Measurements from ENCODE around the gene KCNAB1. TPM values are rescaled to one million over a fixed set of nuclear protein-coding genes. Genes with fewer than 3 reads are reported as not detected.

Gene KCNAB1
- total RNA-seq, 1 experiment from 2014 or later, result not detected

- POLR2A ChIA-PET (ENCODE audit: low non-redundant PET), result no interaction called here
- intact Hi-C loops (cut with micrococcal nuclease; ENCODE audit: unreplicated experiment), result no loop called here
- Histone ChIP-seq H3K9me3 (ENCODE audit: low read depth, low read length, poor library complexity, severe bottlenecking) (no peaks in the 10 kb centered on the region), H3K27me3 (replicated peaks; ENCODE audit: insufficient read depth, low read depth, low read length, poor library complexity) (no peaks in the 10 kb centered on the region), H3K4me3 (ENCODE audit: low read depth, low read length, poor library complexity, severe bottlenecking) (no peak overlapping the region), H3K27ac (ENCODE audit: low read depth, low read length, poor library complexity, severe bottlenecking) (no peak overlapping the region), H3K36me3 (ENCODE audit: insufficient read depth, low read length, poor library complexity, severe bottlenecking) (no peaks in the 10 kb centered on the region), H3K4me1 (ENCODE audit: insufficient read depth, low read length, poor library complexity, severe bottlenecking) (no peaks in the 10 kb centered on the region)
- CTCF ChIA-PET, result no interaction called here
- no peak for DNase-seq (ENCODE audit: low spot score)
- TF ChIP-seq CTCF (conservative IDR thresholded peaks at IDR 0.05; ENCODE audit: low read depth, low read length) (no peak), EZH2 (IDR thresholded peaks at IDR 0.05; ENCODE audit: borderline replicate concordance, low read depth, low read length, poor library complexity, severe bottlenecking) (no peak)
- BruUV-seq (replicated peaks), result no TSS peak
These were observed 43.5 kb downstream of the KCNAB1 start for GRCh38 chr3:156163848-156164247.

- ChIA-PET CTCF (interaction anchor here (0.7 kb wide), 1 partner anchor 41 kb away, joined by 3 read pairs; no protein-coding TSS in a partner anchor), POLR2A (ENCODE audit: low non-redundant PET) (no interaction called here)
- H3K36me3 ChIP-seq (ENCODE audit: insufficient read depth, low read length, poor library complexity, severe bottlenecking), result no peaks in the 10 kb centered on the region
- H3K27me3 ChIP-seq (replicated peaks; ENCODE audit: insufficient read depth, low read depth, low read length, poor library complexity), result no peaks in the 10 kb centered on the region
- no peak overlapping the region for H3K27ac ChIP-seq (ENCODE audit: low read depth, low read length, poor library complexity, severe bottlenecking)
- no peak overlapping the region for H3K4me3 ChIP-seq (ENCODE audit: low read depth, low read length, poor library complexity, severe bottlenecking)
- H3K4me1 ChIP-seq (ENCODE audit: insufficient read depth, low read length, poor library complexity, severe bottlenecking), result no peaks in the 10 kb centered on the region
- no TSS peak for BruUV-seq (replicated peaks)
- no peak for DNase-seq (ENCODE audit: low spot score)
- H3K9me3 ChIP-seq (ENCODE audit: low read depth, low read length, poor library complexity, severe bottlenecking), result no peaks in the 10 kb centered on the region
- intact Hi-C loops (cut with micrococcal nuclease; ENCODE audit: unreplicated experiment), result no loop called here
- no peak for TF ChIP-seq CTCF (conservative IDR thresholded peaks at IDR 0.05; ENCODE audit: low read depth, low read length)
- no peak for TF ChIP-seq EZH2 (IDR thresholded peaks at IDR 0.05; ENCODE audit: borderline replicate concordance, low read depth, low read length, poor library complexity, severe bottlenecking)
These were observed 46.4 kb downstream of the KCNAB1 start for GRCh38 chr3:156166808-156167207.

GRCh38 chr3:156170571-156170970 lies 50.2 kb downstream of the KCNAB1 start:
- Histone ChIP-seq H3K4me3 (ENCODE audit: low read depth, low read length, poor library complexity, severe bottlenecking) (no peak overlapping the region), H3K36me3 (ENCODE audit: insufficient read depth, low read length, poor library complexity, severe bottlenecking) (no peaks in the 10 kb centered on the region), H3K9me3 (ENCODE audit: low read depth, low read length, poor library complexity, severe bottlenecking) (no peaks in the 10 kb centered on the region), H3K27ac (ENCODE audit: low read depth, low read length, poor library complexity, severe bottlenecking) (no peak overlapping the region), H3K4me1 (ENCODE audit: insufficient read depth, low read length, poor library complexity, severe bottlenecking) (no peaks in the 10 kb centered on the region), H3K27me3 (replicated peaks; ENCODE audit: insufficient read depth, low read depth, low read length, poor library complexity) (no peaks in the 10 kb centered on the region)
- intact Hi-C loops (cut with micrococcal nuclease; ENCODE audit: unreplicated experiment), result loop anchor here (5.0 kb wide), 1 partner anchor 337 kb away; no protein-coding TSS in a partner anchor
- no TSS peak for BruUV-seq (replicated peaks)
- CTCF ChIA-PET, result no interaction called here
- no peak for DNase-seq (ENCODE audit: low spot score)
- no peak for TF ChIP-seq CTCF (conservative IDR thresholded peaks at IDR 0.05; ENCODE audit: low read depth, low read length)
- no peak for TF ChIP-seq EZH2 (IDR thresholded peaks at IDR 0.05; ENCODE audit: borderline replicate concordance, low read depth, low read length, poor library complexity, severe bottlenecking)
- POLR2A ChIA-PET (ENCODE audit: low non-redundant PET), result no interaction called here
